Keratinocyte (primary cell): ENCODE data around the gene FOXP4. TPM values are rescaled to one million over a fixed set of nuclear protein-coding genes. Genes with fewer than 3 reads are reported as not detected.

Source experiments
- DNase-seq: peaks from one replicate; pipeline ENCODE4 v3.0.0-alpha.2; 2011; ENCODE audit warnings: low read depth, missing footprints, low spot score
- FAIRE-seq: peaks from 2 replicates; lab custom pipeline; 2011; peaks lifted over from hg19 to GRCh38; lab: Jason Lieb, UNC
- H2AFZ ChIP-seq: 2 replicates; pipeline ENCODE4 v1.6.0; 2012; ENCODE audit warnings: low read length, control low read depth, inconsistent platforms; ENCODE audit not compliant: control insufficient read depth
- H3K27ac ChIP-seq: 2 replicates; pipeline ENCODE4 v1.5.1; 2011; ENCODE audit warnings: low read length; ENCODE audit not compliant: control insufficient read depth, insufficient read depth
- H3K27me3 ChIP-seq: 3 replicates; pipeline ENCODE4 v1.6.0; 2011; ENCODE audit warnings: low read length; ENCODE audit not compliant: control insufficient read depth, insufficient read depth; ENCODE audit errors: extremely low read depth
- H3K36me3 ChIP-seq, 2 experiments: 2 replicates in 1 of 2; 3 replicates in 1 of 2; pipeline ENCODE4 v1.5.1; 2011; ENCODE audit warnings: low read length in 2 of 2, mild to moderate bottlenecking in 1 of 2; ENCODE audit not compliant: control insufficient read depth in 2 of 2, insufficient read depth in 2 of 2; ENCODE audit errors: extremely low read depth in 1 of 2
- H3K4me1 ChIP-seq: 3 replicates; pipeline ENCODE4 v1.5.1; 2011; ENCODE audit warnings: low read length; ENCODE audit not compliant: control insufficient read depth, insufficient read depth; ENCODE audit errors: extremely low read depth
- H3K4me2 ChIP-seq: 3 replicates; pipeline ENCODE4 v1.6.0; 2011; ENCODE audit warnings: low read depth, low read length; ENCODE audit not compliant: control insufficient read depth, insufficient read depth; ENCODE audit errors: extremely low read depth
- H3K4me3 ChIP-seq, 3 experiments: fragments of 200-600 bp in 1 of 3; sonication (generic) in 1 of 3; 2 replicates in 2 of 3; 3 replicates in 1 of 3; pipeline ENCODE4 v1.5.1; 2011 to 2016; ENCODE audit warnings: low read length in 3 of 3, mild to moderate bottlenecking in 3 of 3, control low read depth in 2 of 3, inconsistent platforms in 1 of 3, low read depth in 1 of 3, mixed read lengths in 1 of 3, mixed run types in 1 of 3, moderate library complexity in 1 of 3; ENCODE audit not compliant: control insufficient read depth in 2 of 3, insufficient read depth in 2 of 3; ENCODE audit errors: extremely low read depth in 1 of 3
- H3K79me2 ChIP-seq: 2 replicates; pipeline ENCODE4 v1.6.0; 2012; ENCODE audit warnings: low read length; ENCODE audit not compliant: control insufficient read depth, insufficient read depth
- H3K9ac ChIP-seq: 3 replicates; pipeline ENCODE4 v1.6.0; 2011; ENCODE audit warnings: low read length; ENCODE audit not compliant: control insufficient read depth, insufficient read depth; ENCODE audit errors: extremely low read depth
- H3K9me1 ChIP-seq: 3 replicates; pipeline ENCODE4 v1.6.0; 2011; ENCODE audit warnings: low read length; ENCODE audit not compliant: control insufficient read depth, insufficient read depth; ENCODE audit errors: extremely low read depth
- H3K9me3 ChIP-seq: 2 replicates; pipeline ENCODE4 v1.5.1; 2012; ENCODE audit warnings: low read depth, low read length; ENCODE audit not compliant: control insufficient read depth
- H4K20me1 ChIP-seq: 3 replicates; pipeline ENCODE4 v1.6.0; 2011; ENCODE audit warnings: low read length; ENCODE audit not compliant: control insufficient read depth, insufficient read depth; ENCODE audit errors: extremely low read depth
- EZH2 ChIP-seq: IDR thresholded peaks from one replicate; pipeline ENCODE4 v1.6.1; 2012; ENCODE audit warnings: inconsistent platforms, mild to moderate bottlenecking, low read length, moderate library complexity
- dilution Hi-C: fragments of 300-500 bp; cut with MboI; formaldehyde crosslinking; loops from one replicate; pipeline ENCODE4 v1.7.0; 2020; ENCODE audit warnings: low sequenced_read_pairs; ENCODE audit not compliant: extremely low pct_ligation_motif_present
- polyA plus RNA-seq, 5 experiments: library from polyadenylated mRNA; depleted of rRNA in 3 of 5; stranded (reverse) in 3 of 5; stranded (forward) in 1 of 5; unstranded in 1 of 5; fragments of >200 nt; gene quantifications; 1 replicate in 1 of 5; 2 replicates in 3 of 5; 3 replicates in 1 of 5; pipeline versions ENCODE4 v1.2.1 to v1.2.3, GENCODE V29; 2011 to 2012; ENCODE audit warnings: missing spikeins in 2 of 5, low read depth in 1 of 5, low replicate concordance in 1 of 5
- TF ChIP-seq, protein P1 (sequence below), 3 experiments: IDR thresholded peaks in 1 of 3; conservative IDR thresholded peaks in 1 of 3; optimal IDR thresholded peaks in 1 of 3; 2 replicates in 2 of 3; 3 replicates in 1 of 3; pipeline versions ENCODE3 to v1.5.1; 2011; ENCODE audit warnings: low read length in 3 of 3, mild to moderate bottlenecking in 3 of 3, moderate library complexity in 2 of 3, control low read depth in 1 of 3, inconsistent platforms in 1 of 3; ENCODE audit not compliant: insufficient read depth in 2 of 3; ENCODE audit errors: extremely low read depth in 1 of 3

The FOXP4 gene
- polyA plus RNA-seq, 1 donor (not counting 4 experiments of a cell fraction or from before 2014, with no cell fraction given) = 1.1 TPM

DNA sequence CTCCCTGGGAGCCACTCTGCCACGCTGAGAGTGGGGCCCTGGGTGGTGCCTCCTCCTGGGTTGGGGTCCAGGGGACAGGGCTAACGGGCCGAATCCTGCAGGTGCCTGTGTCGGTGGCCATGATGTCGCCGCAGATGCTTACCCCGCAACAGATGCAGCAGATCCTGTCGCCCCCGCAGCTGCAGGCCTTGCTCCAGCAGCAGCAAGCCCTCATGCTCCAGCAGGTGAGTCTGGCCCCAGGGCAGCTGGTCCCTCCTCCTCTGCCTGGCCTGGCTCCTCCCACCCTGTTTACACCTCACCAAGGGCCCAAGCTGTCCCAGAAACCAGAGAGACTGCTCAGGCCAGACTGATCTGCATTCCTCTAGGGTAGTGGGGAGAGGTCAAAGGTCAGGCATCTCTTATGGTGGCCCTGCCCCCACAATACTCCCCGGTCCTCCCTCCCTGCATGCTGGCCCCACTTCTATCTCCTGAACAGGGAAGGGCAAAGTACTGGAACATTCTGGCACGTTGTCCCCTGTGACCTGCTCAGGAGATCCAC, 38.6 kb downstream of the FOXP4 start:
- no peak overlapping the region for H2AFZ ChIP-seq
- DNase-seq = no peak
- peaks cover 10 to 13% of the 10 kb centered on the region in 2 experiments for H3K36me3 ChIP-seq
- FAIRE-seq = no peak
- TF ChIP-seq, protein P1, sequence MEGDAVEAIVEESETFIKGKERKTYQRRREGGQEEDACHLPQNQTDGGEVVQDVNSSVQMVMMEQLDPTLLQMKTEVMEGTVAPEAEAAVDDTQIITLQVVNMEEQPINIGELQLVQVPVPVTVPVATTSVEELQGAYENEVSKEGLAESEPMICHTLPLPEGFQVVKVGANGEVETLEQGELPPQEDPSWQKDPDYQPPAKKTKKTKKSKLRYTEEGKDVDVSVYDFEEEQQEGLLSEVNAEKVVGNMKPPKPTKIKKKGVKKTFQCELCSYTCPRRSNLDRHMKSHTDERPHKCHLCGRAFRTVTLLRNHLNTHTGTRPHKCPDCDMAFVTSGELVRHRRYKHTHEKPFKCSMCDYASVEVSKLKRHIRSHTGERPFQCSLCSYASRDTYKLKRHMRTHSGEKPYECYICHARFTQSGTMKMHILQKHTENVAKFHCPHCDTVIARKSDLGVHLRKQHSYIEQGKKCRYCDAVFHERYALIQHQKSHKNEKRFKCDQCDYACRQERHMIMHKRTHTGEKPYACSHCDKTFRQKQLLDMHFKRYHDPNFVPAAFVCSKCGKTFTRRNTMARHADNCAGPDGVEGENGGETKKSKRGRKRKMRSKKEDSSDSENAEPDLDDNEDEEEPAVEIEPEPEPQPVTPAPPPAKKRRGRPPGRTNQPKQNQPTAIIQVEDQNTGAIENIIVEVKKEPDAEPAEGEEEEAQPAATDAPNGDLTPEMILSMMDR (optimal IDR thresholded peaks at IDR 0.05 in 1 of 3, IDR thresholded peaks at IDR 0.05 in 1 of 3, conservative IDR thresholded peaks at IDR 0.05 in 1 of 3; ENCODE audit: extremely low read depth in 1 of 3, insufficient read depth in 2 of 3, low read length in 3 of 3) = no peak
- TF ChIP-seq EZH2 = no peak
- H3K4me1 ChIP-seq = peaks cover 23% of the 10 kb centered on the region
- no peak overlapping the region for H3K4me2 ChIP-seq
- H3K4me3 ChIP-seq = no peak overlapping the region
- H3K79me2 ChIP-seq = no peaks in the 10 kb centered on the region
- dilution Hi-C loops = no loop called here
- no peaks in the 10 kb centered on the region for H3K27me3 ChIP-seq
- no peak overlapping the region for H3K9ac ChIP-seq
- H4K20me1 ChIP-seq = no peaks in the 10 kb centered on the region
- no peak overlapping the region for H3K27ac ChIP-seq
- no peaks in the 10 kb centered on the region for H3K9me3 ChIP-seq
- peaks cover 5% of the 10 kb centered on the region for H3K9me1 ChIP-seq

DNA sequence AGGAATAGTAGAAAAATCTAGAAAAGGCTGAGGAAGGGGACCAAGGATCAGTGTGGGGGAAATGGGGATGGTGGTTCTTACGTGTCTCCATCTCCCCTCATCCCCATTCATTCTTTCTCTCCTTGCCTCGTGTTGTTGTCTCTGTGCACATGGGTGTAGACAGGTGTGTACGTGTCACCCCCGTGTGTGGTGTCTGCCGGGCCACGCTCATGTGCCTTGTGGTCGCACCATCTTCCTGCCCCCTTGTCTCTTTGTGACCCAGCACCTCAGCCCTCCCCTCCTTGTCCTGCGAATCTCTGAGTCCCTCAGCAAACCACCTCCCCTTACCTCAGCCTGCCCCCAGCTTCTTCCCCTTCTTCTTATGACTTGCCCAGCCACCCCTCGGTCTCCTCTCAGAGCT, 39.4 kb downstream of the FOXP4 start:
- no peaks in the 10 kb centered on the region for H3K79me2 ChIP-seq
- peaks cover 23% of the 10 kb centered on the region for H3K4me1 ChIP-seq
- no peak overlapping the region for H3K27ac ChIP-seq
- DNase-seq (no peak), FAIRE-seq (no peak)
- H3K9me3 ChIP-seq = no peaks in the 10 kb centered on the region
- dilution Hi-C loops = no loop called here
- H2AFZ ChIP-seq = no peak overlapping the region
- H3K9ac ChIP-seq = no peak overlapping the region
- H3K36me3 ChIP-seq = peaks cover 5 to 13% of the 10 kb centered on the region in 2 experiments
- H3K9me1 ChIP-seq = peaks cover 5% of the 10 kb centered on the region
- H3K4me2 ChIP-seq = no peak overlapping the region
- H3K4me3 ChIP-seq = no peak overlapping the region
- no peaks in the 10 kb centered on the region for H4K20me1 ChIP-seq
- TF ChIP-seq, protein P1 (optimal IDR thresholded peaks at IDR 0.05 in 1 of 3, IDR thresholded peaks at IDR 0.05 in 1 of 3, conservative IDR thresholded peaks at IDR 0.05 in 1 of 3; ENCODE audit: extremely low read depth in 1 of 3, insufficient read depth in 2 of 3, low read length in 3 of 3) = no peak
- TF ChIP-seq EZH2 = no peak
- no peaks in the 10 kb centered on the region for H3K27me3 ChIP-seq
